ENCODE measurements around the gene ZRANB1. TPM values are rescaled to one million over a fixed set of nuclear protein-coding genes. Genes with fewer than 3 reads are reported as not detected.

Gene ZRANB1
- total RNA-seq, 4 donors from 2014 or later, result 8.4 to 24.0 (median 16.8) TPM

DNA sequence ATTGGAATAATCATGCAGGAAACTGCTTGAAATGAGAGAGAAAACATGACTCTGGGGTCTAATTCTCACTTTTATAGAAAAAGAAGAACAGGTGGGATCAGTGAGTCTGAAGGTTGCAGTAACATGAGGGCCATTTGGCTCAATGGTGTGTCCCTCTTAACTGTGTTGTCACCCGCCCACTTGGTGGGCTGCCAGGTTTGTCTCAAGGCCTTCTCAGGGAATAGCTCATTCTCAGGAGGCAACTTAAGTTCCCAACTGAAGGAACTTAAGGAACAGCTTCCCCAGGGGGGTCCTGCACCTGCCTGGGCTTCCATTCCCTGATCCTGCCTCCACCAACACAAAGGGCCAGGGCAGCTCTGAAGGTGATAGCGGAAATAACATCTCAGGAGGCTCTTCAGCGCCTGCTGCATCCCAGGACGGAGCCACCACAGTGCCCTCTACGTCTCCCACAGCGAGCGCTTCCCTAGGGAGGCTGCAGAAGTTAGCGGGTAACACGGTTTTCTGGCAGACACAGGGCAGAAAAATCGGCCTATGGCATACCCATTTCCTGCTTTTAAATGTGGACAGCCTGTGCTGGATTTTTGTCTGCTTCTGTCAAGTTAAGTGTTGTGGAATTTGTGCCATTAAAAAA lies 88.8 kb downstream of the ZRANB1 start:
- Histone ChIP-seq H3K27ac (no peak overlapping the region), H3K36me3 (no peaks in the 10 kb centered on the region), H3K9me3 (no peaks in the 10 kb centered on the region), H3K4me1 (peaks cover 0 to 28% (median 9%) of the 10 kb centered on the region in 4 donors), H3K4me3 (no peak overlapping the region), H3K27me3 (no peaks in the 10 kb centered on the region)
- WGBS, 2 donors (ENCODE audit: low coverage in 1 of 2), result 80 to 88% methylated on average over 3 to 10 of the region's 10 CpGs
- TF ChIP-seq POLR2A (IDR thresholded peaks at IDR 0.05) (no peak), POLR2AphosphoS5 (IDR thresholded peaks at IDR 0.05) (no peak), EP300 (IDR thresholded peaks at IDR 0.05; ENCODE audit: low read depth) (no peak)
- TF ChIP-seq, protein P1, sequence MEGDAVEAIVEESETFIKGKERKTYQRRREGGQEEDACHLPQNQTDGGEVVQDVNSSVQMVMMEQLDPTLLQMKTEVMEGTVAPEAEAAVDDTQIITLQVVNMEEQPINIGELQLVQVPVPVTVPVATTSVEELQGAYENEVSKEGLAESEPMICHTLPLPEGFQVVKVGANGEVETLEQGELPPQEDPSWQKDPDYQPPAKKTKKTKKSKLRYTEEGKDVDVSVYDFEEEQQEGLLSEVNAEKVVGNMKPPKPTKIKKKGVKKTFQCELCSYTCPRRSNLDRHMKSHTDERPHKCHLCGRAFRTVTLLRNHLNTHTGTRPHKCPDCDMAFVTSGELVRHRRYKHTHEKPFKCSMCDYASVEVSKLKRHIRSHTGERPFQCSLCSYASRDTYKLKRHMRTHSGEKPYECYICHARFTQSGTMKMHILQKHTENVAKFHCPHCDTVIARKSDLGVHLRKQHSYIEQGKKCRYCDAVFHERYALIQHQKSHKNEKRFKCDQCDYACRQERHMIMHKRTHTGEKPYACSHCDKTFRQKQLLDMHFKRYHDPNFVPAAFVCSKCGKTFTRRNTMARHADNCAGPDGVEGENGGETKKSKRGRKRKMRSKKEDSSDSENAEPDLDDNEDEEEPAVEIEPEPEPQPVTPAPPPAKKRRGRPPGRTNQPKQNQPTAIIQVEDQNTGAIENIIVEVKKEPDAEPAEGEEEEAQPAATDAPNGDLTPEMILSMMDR (IDR thresholded peaks at IDR 0.05), result no peak
- in situ Hi-C loops (cut with MboI; ENCODE audit: low pct_ligation_motif_present in 1 of 4, low pct_unique_long_range_greater_than_20kb in 1 of 4, low sequenced_read_pairs in 3 of 4) (loop anchor here in 1 of 4 donors (25.0 kb wide), 1 partner anchor 682 kb away; the partner anchor contains the start of gene EDRF1), intact Hi-C loops (cut with DNase I; ENCODE audit: low total_unique reads) (no loop called here)
- no peak for DNase-seq

DNA sequence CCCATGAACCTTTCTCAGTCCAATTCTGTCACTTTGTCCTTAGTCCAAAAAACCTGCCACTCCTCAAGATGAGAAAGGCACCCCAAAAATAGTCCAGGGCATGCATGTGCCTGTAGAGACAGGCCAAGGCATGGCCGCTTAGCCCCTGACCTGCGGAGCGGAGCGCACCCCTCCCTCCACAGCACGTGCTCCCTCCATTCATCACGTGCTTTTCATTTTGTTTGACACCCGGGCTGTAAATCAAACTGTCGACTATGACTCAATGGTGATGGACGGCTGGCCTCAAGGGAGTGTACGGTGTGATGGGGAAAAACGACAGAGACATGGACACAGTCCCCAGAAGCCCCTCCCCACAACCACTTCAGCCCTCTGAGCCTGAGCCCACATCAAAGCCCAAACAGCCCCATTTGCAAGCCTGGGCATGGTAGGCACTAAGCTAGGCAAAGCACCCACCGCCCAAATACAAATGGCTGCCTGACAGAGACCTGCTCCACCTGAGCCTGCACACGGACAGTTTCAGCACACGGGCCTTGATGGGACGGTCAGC lies 90.6 kb downstream of the ZRANB1 start:
- H3K27me3 ChIP-seq, result no peaks in the 10 kb centered on the region
- TF ChIP-seq POLR2AphosphoS5 (IDR thresholded peaks at IDR 0.05), result no peak
- TF ChIP-seq, protein P1 (IDR thresholded peaks at IDR 0.05), result no peak
- TF ChIP-seq POLR2A (IDR thresholded peaks at IDR 0.05), result no peak
- no peaks in the 10 kb centered on the region for H3K9me3 ChIP-seq
- H3K36me3 ChIP-seq, result no peaks in the 10 kb centered on the region
- DNase-seq, result no peak
- intact Hi-C loops (cut with DNase I; ENCODE audit: low total_unique reads) (no loop called here), in situ Hi-C loops (cut with MboI; ENCODE audit: low pct_ligation_motif_present in 1 of 4, low pct_unique_long_range_greater_than_20kb in 1 of 4, low sequenced_read_pairs in 3 of 4) (loop anchor here in 1 of 4 donors (25.0 kb wide), 1 partner anchor 680 kb away; the partner anchor contains the start of gene EDRF1)
- no peak overlapping the region for H3K4me3 ChIP-seq
- H3K4me1 ChIP-seq, result peaks cover 0 to 41% (median 10%) of the 10 kb centered on the region in 4 donors
- WGBS, 2 donors (ENCODE audit: low coverage in 1 of 2), result 84% methylated on average over 15 of the region's 15 CpGs; no CpG with 5 or more reads in 1 of the 2 donors
- no peak overlapping the region for H3K27ac ChIP-seq

DNA sequence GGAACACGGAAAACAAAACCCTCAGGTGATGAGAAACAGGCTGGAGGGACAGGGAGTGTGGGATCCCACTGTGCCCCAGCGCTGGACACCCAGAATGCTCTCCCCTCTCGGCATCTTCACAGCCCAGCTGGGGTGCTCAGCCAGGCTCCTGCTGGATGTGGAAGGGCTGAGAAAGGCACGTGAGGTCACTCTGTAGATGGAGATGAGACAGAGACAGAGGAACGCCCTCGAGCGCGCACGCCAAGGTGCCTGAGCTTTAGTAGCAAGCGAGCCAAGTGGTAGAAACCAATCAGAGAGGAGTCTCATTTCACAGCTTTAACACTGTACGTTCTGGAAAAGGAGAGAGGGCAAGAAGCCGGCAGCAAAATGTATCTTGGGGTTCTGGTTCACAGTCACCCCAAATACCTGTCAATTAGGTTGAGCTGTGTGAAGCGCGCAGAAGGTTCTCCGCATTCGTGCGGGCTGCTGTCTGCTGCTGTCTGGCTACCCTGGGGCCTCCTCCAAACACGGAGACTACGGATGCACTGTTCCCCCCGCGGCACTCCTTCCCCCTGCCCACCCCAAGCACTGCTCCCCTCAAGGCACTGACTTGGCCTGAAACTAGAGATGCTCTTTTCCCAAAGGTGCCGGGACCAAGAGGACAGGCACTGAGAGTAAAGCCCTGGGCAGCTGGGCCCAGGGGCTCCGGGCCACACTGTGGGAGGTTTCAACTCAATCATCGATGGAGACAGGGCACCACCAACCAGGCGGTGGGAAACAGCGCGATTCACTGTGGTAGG lies 91.4 kb downstream of the ZRANB1 start:
- no peak for DNase-seq
- intact Hi-C loops (cut with DNase I; ENCODE audit: low total_unique reads) (no loop called here), in situ Hi-C loops (cut with MboI; ENCODE audit: low pct_ligation_motif_present in 1 of 4, low pct_unique_long_range_greater_than_20kb in 1 of 4, low sequenced_read_pairs in 3 of 4) (loop anchor here in 1 of 4 donors (25.0 kb wide), 1 partner anchor 679 kb away; the partner anchor contains the start of gene EDRF1)
- no peaks in the 10 kb centered on the region for H3K9me3 ChIP-seq
- H3K4me3 ChIP-seq, result no peak overlapping the region
- no peaks in the 10 kb centered on the region for H3K36me3 ChIP-seq
- H3K27me3 ChIP-seq, result no peaks in the 10 kb centered on the region
- TF ChIP-seq POLR2A (IDR thresholded peaks at IDR 0.05), result no peak
- TF ChIP-seq, protein P1 (IDR thresholded peaks at IDR 0.05), result no peak
- no peak for TF ChIP-seq EP300 (IDR thresholded peaks at IDR 0.05; ENCODE audit: low read depth)
- no peak for TF ChIP-seq POLR2AphosphoS5 (IDR thresholded peaks at IDR 0.05)
- H3K4me1 ChIP-seq, result peaks cover 0 to 41% (median 11%) of the 10 kb centered on the region in 4 donors
- WGBS, 2 donors (ENCODE audit: low coverage in 1 of 2), result 86% methylated on average over 27 of the region's 27 CpGs; no CpG with 5 or more reads in 1 of the 2 donors
- no peak overlapping the region for H3K27ac ChIP-seq

DNA sequence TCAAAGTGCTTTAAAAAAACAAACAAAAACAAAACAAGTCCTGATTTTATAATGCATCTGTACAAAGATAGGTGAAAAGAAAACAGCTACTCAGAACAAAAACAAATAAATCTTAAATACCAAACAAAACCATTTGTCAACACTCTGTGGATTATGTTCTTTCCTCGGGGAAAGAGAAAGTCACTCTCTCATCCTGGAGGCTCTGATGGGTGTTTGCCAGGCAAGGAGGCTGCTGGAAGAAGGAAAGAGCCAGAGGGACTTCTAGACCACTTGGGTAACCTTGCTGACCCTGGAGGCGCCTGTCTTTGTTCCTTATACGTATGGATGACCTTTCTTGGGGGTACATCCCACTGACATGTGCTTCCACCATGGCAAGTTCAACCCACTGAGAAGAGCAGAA lies 92.8 kb downstream of the ZRANB1 start:
- peaks cover 8 to 50% (median 22%) of the 10 kb centered on the region in 4 donors for H3K4me1 ChIP-seq
- WGBS, 2 donors (ENCODE audit: low coverage in 1 of 2), result 60 to 62% methylated on average over 3 of the region's 3 CpGs
- DNase-seq, result no peak
- H3K27me3 ChIP-seq, result no peaks in the 10 kb centered on the region
- H3K27ac ChIP-seq, result no peak overlapping the region
- in situ Hi-C loops (cut with MboI; ENCODE audit: low pct_ligation_motif_present in 1 of 4, low pct_unique_long_range_greater_than_20kb in 1 of 4, low sequenced_read_pairs in 3 of 4), result loop anchor here in 1 of 4 donors (25.0 kb wide), 1 partner anchor 678 kb away; the partner anchor contains the start of gene EDRF1
- intact Hi-C loops (cut with DNase I; ENCODE audit: low total_unique reads), result no loop called here
- H3K36me3 ChIP-seq, result no peaks in the 10 kb centered on the region
- H3K9me3 ChIP-seq, result no peaks in the 10 kb centered on the region
- H3K4me3 ChIP-seq, result no peak overlapping the region
- no peak for TF ChIP-seq POLR2A (IDR thresholded peaks at IDR 0.05)
- TF ChIP-seq, protein P1 (IDR thresholded peaks at IDR 0.05), result no peak
- no peak for TF ChIP-seq EP300 (IDR thresholded peaks at IDR 0.05; ENCODE audit: low read depth)
- no peak for TF ChIP-seq POLR2AphosphoS5 (IDR thresholded peaks at IDR 0.05)

Measured in transverse colon (tissue), 4 donors.